Measurements from ENCODE around the gene THOP1.
A peak's percentile ranks its signal among the peaks of the same experiment; 100 is the strongest.

The THOP1 gene

DNA sequence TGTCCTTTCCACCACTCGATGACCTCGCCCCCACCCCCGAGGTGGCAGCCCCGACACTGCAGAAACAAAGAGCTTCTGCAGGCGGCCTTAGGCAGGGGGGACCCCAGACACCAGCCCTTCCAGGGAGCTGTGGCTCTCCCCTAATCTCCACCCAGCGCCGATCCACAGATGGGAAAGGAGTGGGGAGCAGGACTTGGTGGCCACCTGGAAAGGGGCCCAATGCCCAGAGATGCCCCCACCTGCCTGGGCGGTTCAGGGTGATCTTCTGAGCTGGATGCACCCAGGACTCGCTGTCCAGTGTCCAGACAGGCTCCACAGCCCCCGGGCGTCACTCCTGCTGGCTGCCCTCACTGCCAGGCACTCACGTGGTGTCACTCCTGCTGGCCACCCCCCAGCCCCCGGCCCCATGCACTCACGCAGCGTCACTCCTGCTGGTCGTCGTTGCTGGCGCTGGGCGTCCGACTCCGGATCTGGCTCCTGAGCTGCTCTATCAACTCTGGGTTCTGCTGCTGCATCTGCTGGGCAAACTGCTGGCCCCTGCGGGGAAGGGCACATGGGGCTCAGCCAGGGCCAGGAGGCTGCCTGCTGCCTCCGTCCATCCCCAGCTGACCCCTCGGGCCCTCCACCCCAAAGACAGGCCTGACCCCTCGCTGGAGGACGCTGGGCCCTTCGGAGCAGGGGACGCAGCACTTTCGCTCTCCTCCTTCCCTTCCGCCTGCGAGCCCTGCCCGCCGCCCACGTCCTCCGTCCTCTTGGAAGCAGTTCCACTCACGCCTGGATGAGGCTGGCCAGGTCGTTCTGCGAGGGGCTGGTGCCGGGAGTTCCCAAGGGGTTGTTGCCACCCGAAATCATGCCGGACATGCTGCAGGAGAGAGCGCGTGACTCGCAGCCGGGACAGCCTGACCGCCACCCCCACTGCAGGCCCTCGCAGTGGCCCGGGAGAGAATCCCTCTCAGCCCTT is 28.1 kb upstream of the THOP1 start:
- peaks cover 17% of the 10 kb centered on the region for H3K36me3 Mint-ChIP-seq
- no peaks in the 10 kb centered on the region for H3K27me3 Mint-ChIP-seq
- H3K9me3 Mint-ChIP-seq: no peaks in the 10 kb centered on the region
- no peaks in the 10 kb centered on the region for H3K4me1 Mint-ChIP-seq
- H3K27ac Mint-ChIP-seq: no peak overlapping the region
- no peak for DNase-seq
- no peak overlapping the region for H3K4me3 Mint-ChIP-seq
- CTCF ChIA-PET: no interaction called here

DNA sequence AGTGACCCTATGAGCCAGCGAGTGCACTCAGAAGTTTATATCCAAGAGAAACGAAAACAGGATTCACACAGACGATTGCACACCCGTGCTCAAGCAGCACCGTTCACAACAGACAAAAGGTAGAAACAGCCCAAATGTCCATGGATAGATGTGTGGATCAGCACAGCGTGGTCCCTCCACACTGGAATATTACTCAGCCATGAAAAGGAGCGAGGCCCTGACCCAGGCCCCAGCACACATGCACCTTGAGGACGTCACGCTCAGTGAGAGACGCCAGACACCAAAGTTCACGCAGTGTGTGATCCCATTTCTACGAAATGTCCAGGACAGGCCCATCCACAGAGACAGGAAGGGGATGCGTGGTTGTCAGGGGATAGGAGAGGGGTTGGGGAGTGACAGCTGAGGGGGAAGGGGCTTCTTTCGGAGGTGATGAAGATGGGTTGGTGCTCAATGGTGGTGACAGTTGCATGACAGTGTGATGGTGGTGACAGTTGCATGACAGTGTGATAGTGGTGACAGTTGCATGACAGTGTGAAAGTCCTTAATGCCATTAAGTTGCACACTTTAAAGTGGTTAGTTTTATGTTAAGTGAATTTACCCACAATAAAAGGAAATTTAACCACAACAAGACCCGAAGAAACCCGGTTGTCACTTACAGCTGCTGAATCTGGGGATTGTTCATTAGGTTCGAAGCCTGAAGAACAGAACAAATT is 26.5 kb upstream of the THOP1 start:
- no peak for DNase-seq
- Mint-ChIP-seq H3K27ac (peak overlapping the region; percentile 11), H3K27me3 (no peaks in the 10 kb centered on the region), H3K9me3 (no peaks in the 10 kb centered on the region), H3K4me3 (no peak overlapping the region), H3K36me3 (peaks cover 21% of the 10 kb centered on the region), H3K4me1 (no peaks in the 10 kb centered on the region)
- CTCF ChIA-PET: no interaction called here

DNA sequence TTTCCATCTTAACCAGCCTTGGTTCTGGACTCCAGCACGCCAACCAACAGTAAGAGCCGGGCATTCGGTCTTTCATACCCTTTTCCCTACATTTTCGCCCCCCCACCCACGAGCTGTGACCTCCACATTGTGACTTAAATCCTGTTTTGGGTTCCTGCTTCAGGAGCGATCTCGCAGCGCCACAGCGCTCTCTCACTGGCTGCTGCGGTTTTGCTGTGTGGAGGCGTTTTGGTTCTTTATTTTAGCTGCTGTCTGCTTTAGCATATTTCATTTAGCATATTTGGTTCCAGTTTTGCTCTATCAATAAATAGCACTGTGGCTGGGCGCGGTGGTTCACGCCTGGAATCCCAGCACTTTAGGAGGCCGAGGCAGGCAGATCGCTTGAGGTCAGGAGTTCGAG is 25.9 kb upstream of the THOP1 start:
- DNase-seq: no peak
- peaks cover 21% of the 10 kb centered on the region for H3K36me3 Mint-ChIP-seq
- no peaks in the 10 kb centered on the region for H3K27me3 Mint-ChIP-seq
- H3K4me1 Mint-ChIP-seq: no peaks in the 10 kb centered on the region
- no peak overlapping the region for H3K27ac Mint-ChIP-seq
- CTCF ChIA-PET: interaction anchor here (0.6 kb wide), 1 partner anchor 10 kb away, joined by 3 read pairs; no protein-coding TSS in a partner anchor
- no peaks in the 10 kb centered on the region for H3K9me3 Mint-ChIP-seq
- H3K4me3 Mint-ChIP-seq: no peak overlapping the region

DNA sequence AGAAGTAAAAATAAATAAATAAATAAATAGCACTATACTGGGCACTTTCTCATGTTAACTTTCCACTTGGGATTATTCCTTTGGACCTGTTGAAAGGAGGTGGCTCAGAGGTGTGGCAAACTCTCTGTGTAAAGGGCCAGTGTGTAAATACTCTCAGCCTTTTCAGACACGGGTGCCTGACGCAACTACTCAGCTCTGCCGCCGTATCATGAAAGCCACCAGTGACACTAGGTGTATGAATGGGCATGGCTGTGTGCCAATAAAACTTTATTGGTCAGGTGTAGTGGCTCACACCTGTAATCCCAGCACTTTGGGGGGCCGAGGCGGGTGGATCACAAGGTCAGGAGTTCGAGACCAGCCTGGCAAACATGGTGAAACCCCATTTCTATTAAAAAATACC is 25.3 kb upstream of the THOP1 start:
- Mint-ChIP-seq H3K4me3 (no peak overlapping the region), H3K4me1 (no peaks in the 10 kb centered on the region), H3K36me3 (peaks cover 23% of the 10 kb centered on the region), H3K27me3 (no peaks in the 10 kb centered on the region), H3K9me3 (no peaks in the 10 kb centered on the region), H3K27ac (peak overlapping the region; percentile 28)
- DNase-seq: no peak
- CTCF ChIA-PET: interaction anchor here (0.6 to 0.7 kb wide), 2 partner anchors 10 to 11 kb away, joined by 3 read pairs; no protein-coding TSS in a partner anchor

DNA sequence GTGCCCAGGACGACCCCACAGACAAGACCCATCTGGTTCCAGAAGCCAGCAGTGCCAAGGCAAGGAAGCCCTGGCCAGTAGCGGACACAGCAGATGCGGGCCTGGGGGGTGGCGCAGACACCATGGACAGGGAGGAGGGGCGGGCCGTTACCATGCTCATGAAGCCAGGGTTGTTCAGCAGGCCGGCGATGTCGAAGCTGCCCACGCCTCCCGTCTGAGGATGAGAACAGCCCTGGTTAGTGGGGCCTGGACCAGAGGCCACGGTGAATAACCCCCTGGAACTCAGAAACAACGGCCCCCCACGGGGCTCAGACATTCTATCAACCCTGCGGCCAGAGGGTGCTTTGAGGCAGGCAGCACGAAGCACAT is 24.0 kb upstream of the THOP1 start:
- peaks cover 22% of the 10 kb centered on the region for H3K36me3 Mint-ChIP-seq
- H3K4me1 Mint-ChIP-seq: no peaks in the 10 kb centered on the region
- no peaks in the 10 kb centered on the region for H3K9me3 Mint-ChIP-seq
- no peak for DNase-seq
- CTCF ChIA-PET: no interaction called here
- no peak overlapping the region for H3K4me3 Mint-ChIP-seq
- H3K27me3 Mint-ChIP-seq: no peaks in the 10 kb centered on the region
- H3K27ac Mint-ChIP-seq: no peak overlapping the region

DNA sequence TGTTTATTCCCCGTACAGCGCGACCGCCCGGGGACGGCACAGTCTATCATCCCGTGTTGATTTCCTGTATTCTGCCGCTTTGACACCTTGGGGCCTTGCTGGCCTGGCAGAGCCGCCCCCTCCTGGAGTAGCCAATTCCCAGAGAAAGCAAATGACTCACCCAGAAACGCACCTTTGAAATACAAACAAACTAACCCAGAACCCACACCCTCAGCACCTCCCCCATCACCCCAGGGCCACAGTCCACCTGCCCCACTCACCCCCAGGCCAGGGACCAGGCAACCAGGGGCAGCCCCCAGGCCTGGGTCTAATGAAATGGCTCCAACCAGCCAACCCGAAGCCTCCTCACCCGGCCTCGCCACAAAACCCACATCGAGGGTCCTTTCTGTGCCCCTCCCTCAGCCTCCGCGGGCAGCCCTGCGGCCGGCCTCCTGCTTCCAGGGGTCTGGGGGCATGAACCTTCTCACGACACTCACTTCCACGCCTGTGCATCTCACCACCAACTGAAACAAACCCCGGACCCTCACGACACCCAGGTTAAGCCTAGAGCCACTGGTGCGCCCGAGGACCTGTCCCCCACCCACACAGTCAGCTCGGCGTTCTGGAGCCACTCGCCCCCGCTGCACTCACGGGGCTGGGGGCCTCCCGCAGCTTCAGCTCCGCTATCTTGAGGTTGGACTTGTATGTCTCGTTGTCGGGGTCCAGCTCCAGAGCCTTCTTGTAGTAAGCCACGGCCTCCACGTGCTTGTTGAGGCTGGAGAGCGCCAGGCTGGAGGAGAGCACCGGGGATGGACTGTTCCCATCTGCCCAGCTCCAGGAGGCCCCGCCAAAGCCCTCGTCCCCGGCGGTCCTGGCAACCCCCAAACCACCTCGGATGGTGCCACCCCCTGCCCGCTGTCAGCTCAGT is 23.2 kb upstream of the THOP1 start:
- Mint-ChIP-seq H3K36me3 (peaks cover 20% of the 10 kb centered on the region), H3K9me3 (no peaks in the 10 kb centered on the region), H3K4me3 (no peak overlapping the region), H3K27me3 (no peaks in the 10 kb centered on the region), H3K4me1 (no peaks in the 10 kb centered on the region), H3K27ac (no peak overlapping the region)
- DNase-seq: no peak
- CTCF ChIA-PET: no interaction called here

DNA sequence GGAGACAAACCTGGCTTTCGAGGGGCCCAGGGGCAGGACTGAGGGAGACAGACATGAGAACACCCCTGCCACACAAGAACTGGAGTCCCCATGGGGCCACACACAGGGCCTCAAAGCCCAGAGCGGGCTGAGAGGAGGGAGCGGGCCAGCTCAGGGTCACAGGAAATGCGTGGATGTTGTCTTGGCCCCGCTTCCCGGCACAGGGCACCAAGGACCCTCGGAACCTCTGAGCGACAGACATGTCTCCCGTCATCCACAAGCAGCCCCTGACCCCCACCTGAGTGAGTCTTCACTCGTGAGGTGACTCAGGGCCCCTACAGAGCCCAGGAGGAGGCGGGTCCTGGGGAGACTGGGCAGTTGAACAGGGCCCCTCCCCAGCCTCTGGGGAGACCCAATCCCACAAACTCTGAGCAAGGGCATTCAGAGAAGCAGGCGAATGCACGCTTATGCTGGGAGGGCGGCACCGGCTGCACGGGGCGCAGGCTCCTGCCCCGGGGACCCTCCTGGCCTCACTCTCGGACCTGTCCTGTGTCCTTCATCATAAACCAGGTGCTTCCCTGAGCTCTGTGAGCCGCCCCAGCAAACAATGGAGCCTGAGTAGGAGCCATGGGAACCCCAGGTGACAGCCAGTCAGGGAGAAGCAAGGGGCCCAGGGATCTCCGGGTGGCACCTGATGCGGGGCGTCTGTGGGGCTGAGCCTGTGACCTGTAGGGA is 22.4 kb upstream of the THOP1 start:
- Mint-ChIP-seq H3K27ac (no peak overlapping the region), H3K4me1 (no peaks in the 10 kb centered on the region), H3K9me3 (no peaks in the 10 kb centered on the region), H3K36me3 (peaks cover 18% of the 10 kb centered on the region), H3K27me3 (no peaks in the 10 kb centered on the region), H3K4me3 (no peak overlapping the region)
- DNase-seq: no peak
- CTCF ChIA-PET: no interaction called here

DNA sequence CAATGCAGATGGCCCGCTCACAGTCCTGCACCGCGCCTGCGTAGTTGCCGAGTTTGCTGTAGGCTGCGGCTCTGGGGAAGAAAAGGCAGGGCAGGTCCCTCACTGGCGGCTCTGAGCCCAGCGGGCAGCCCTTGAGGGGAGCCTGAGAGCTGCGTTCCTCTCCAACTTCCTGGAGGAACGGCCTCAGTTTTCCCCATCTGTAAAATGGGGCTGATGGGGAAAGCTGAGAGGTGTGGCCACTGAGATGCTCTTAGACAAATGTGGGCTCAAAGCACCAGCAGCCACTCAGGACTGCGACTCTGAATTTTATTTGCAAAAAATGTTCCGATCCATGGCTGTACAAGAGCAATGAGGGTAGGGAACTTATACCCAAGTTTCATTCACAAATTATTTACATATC is 21.6 kb upstream of the THOP1 start:
- no peak for DNase-seq
- H3K4me1 Mint-ChIP-seq: no peaks in the 10 kb centered on the region
- no peak overlapping the region for H3K27ac Mint-ChIP-seq
- CTCF ChIA-PET: no interaction called here
- H3K9me3 Mint-ChIP-seq: no peaks in the 10 kb centered on the region
- H3K4me3 Mint-ChIP-seq: no peak overlapping the region
- H3K36me3 Mint-ChIP-seq: peaks cover 14% of the 10 kb centered on the region
- H3K27me3 Mint-ChIP-seq: no peaks in the 10 kb centered on the region

DNA sequence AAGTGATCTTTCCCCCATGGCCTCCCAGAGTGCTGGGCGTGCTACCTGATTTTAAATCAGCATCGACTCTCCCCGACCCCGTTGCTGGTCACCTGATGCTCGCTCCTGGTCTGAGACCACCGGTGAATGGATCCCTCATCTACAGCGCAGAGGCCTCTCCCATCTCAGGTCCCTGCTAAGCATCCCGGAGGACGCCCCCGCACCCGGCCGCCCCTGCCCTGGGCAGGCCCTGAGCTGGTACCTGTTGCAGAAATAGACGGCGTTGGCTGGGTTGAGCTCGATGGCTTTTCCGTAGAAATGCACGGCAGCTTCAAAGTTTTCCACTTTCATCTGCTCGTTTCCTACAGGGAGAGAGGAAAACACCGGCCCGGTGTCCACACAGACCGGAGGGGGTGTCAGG is 20.4 kb upstream of the THOP1 start:
- Mint-ChIP-seq H3K36me3 (peaks cover 10% of the 10 kb centered on the region), H3K27me3 (no peaks in the 10 kb centered on the region), H3K4me1 (no peaks in the 10 kb centered on the region), H3K9me3 (no peaks in the 10 kb centered on the region), H3K4me3 (no peak overlapping the region), H3K27ac (no peak overlapping the region)
- DNase-seq: no peak
- CTCF ChIA-PET: no interaction called here

DNA sequence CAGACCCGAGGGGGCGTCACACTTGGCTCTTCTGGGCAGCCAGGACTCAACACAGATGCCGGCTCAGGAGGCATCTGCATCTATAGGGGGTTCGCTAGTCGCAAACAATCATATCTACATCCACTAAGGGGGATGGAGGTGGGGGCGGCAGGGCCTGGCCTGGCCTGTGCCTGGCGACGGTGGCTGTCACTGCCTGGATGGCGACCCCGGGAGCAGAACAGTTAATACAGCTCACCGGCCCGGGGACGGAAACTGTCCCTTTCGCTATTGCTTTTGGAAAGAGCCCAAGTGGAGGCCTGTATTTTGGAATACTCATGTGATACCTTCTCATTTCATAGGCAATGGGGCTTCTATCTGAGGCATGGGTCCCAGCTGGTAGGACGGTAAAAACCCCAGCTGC is 19.9 kb upstream of the THOP1 start:
- H3K36me3 Mint-ChIP-seq: peaks cover 9% of the 10 kb centered on the region
- H3K27me3 Mint-ChIP-seq: no peaks in the 10 kb centered on the region
- H3K9me3 Mint-ChIP-seq: no peaks in the 10 kb centered on the region
- no peak overlapping the region for H3K27ac Mint-ChIP-seq
- no peak overlapping the region for H3K4me3 Mint-ChIP-seq
- no peak for DNase-seq
- no peaks in the 10 kb centered on the region for H3K4me1 Mint-ChIP-seq
- CTCF ChIA-PET: interaction anchor here (0.9 kb wide), 1 partner anchor 117 kb away, joined by 3 read pairs; no protein-coding TSS in a partner anchor

DNA sequence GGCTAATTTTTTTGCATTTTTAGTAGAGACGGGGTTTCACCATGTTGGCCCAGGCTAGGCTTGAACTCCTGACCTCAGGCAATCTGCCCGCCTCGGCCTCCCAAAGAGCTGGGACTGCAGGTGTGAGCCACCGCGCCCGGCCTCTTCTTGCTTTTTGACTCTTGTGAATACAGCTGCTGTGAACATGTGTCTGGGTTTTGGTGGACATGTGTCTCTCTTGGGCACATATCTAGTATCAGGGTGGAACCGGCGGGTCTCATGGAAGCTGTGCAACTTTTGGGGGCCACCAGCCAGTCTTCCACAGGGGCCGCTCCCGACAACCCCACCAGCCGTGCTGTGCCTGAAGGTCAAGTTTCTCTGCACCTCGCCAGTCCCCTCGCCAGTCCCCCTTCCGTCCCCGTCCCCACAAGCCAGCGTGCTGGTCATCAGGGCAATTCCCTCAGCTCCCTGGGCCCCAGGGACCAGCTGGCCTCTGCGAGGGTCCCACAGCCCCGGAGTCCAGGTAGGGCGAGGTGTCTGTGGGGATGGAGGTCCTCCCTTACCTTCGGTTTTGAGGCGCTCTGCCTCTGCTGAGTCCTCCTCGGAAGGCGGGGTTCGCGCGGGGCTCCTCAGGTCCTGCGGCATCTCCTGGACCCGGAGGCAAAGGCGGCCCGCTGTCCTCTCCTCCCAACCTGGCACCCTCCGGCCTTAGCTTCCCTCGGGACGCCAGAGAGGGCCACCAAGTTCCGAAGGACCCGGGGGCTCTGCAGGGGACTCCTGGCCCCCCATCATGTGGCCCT is 18.5 kb upstream of the THOP1 start:
- no peak overlapping the region for H3K27ac Mint-ChIP-seq
- no peaks in the 10 kb centered on the region for H3K4me1 Mint-ChIP-seq
- no peak overlapping the region for H3K4me3 Mint-ChIP-seq
- CTCF ChIA-PET: no interaction called here
- peaks cover 9% of the 10 kb centered on the region for H3K36me3 Mint-ChIP-seq
- no peaks in the 10 kb centered on the region for H3K9me3 Mint-ChIP-seq
- no peak for DNase-seq
- no peaks in the 10 kb centered on the region for H3K27me3 Mint-ChIP-seq

DNA sequence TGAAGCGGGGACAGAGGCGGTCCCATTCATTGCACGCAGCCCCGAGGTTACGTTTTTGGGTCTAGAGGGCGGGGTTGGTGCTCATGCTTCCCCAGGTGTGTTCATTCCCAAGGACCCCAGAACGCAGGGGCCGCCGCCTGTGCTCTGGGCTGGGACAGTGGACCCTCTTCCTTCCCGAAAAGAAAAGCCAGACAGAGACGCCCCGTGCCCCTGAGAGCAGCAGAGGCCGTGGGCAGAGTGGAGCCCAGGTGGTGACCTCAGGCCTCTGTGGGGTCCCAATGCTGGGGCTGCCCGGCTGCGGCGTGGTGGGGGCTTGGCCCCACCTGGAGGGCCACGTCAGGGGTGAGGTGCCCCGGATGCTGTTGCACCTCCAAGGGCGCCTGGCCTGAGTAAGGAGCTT is 17.6 kb upstream of the THOP1 start:
- peaks cover 8% of the 10 kb centered on the region for H3K36me3 Mint-ChIP-seq
- H3K4me3 Mint-ChIP-seq: no peak overlapping the region
- CTCF ChIA-PET: no interaction called here
- H3K9me3 Mint-ChIP-seq: no peaks in the 10 kb centered on the region
- DNase-seq: no peak
- no peaks in the 10 kb centered on the region for H3K27me3 Mint-ChIP-seq
- peaks cover 2% of the 10 kb centered on the region for H3K4me1 Mint-ChIP-seq
- H3K27ac Mint-ChIP-seq: no peak overlapping the region
